Measurements from ENCODE around the gene MMP20. TPM values are rescaled to one million over a fixed set of nuclear protein-coding genes. Genes with fewer than 3 reads are reported as not detected.

The MMP20 gene
- total RNA-seq, 1 donor from 2014 or later: not detected

DNA sequence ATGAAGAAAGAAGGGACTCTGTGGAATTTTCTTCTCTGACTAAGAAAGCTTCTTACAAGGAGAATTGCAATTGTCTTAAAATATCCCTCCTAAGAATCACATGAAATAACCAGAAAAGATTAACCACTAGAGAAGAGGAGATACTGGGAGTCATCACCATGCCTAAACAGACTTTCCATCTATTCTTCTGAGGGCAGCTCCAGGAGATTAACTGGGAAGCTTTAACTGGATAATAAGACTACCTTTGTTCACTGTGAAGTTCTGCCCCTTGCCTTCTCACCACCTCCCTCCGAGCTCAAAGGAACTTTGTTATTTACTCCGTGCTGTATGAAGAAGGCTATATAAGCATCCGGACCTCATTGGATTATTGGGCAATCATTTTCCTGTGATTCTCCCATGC, 70.0 kb downstream of the MMP20 start:
- Mint-ChIP-seq H3K27me3 (ENCODE audit: low read depth) (no peaks in the 10 kb centered on the region), H3K4me3 (no peak overlapping the region), H3K4me1 (no peaks in the 10 kb centered on the region), H3K36me3 (ENCODE audit: low read depth) (no peaks in the 10 kb centered on the region), H3K27ac (ENCODE audit: unreplicated experiment) (no peak overlapping the region), H3K9me3 (peaks cover 2% of the 10 kb centered on the region)
- no peak for DNase-seq (ENCODE audit: low read depth, low spot score)
- TF ChIP-seq, protein P1, sequence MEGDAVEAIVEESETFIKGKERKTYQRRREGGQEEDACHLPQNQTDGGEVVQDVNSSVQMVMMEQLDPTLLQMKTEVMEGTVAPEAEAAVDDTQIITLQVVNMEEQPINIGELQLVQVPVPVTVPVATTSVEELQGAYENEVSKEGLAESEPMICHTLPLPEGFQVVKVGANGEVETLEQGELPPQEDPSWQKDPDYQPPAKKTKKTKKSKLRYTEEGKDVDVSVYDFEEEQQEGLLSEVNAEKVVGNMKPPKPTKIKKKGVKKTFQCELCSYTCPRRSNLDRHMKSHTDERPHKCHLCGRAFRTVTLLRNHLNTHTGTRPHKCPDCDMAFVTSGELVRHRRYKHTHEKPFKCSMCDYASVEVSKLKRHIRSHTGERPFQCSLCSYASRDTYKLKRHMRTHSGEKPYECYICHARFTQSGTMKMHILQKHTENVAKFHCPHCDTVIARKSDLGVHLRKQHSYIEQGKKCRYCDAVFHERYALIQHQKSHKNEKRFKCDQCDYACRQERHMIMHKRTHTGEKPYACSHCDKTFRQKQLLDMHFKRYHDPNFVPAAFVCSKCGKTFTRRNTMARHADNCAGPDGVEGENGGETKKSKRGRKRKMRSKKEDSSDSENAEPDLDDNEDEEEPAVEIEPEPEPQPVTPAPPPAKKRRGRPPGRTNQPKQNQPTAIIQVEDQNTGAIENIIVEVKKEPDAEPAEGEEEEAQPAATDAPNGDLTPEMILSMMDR (conservative IDR thresholded peaks at IDR 0.05): no peak

DNA sequence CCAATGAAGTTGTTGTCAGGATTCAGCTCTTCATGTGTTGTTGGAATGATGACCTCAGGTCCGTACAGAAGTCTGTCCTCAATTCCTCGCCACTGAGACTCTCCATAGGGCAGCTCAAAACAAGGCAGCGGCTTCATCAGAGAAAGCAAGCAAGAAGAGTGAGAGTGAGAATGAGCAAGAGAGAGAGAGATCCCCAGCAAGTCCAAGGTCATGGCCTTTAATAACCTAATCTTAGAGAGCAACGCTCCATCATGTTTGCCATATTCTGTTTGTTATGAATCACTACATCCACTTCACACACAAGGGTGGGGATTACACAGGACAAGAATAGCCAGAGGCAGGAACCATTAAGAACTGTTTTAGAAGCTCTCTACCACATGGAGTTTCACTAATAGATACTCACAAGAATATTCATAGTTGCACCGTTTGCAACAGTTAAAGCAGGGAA, 71.3 kb downstream of the MMP20 start:
- Mint-ChIP-seq H3K4me3 (no peak overlapping the region), H3K27ac (ENCODE audit: unreplicated experiment) (no peak overlapping the region), H3K4me1 (no peaks in the 10 kb centered on the region), H3K36me3 (ENCODE audit: low read depth) (no peaks in the 10 kb centered on the region), H3K9me3 (peaks cover 2% of the 10 kb centered on the region), H3K27me3 (ENCODE audit: low read depth) (no peaks in the 10 kb centered on the region)
- DNase-seq (ENCODE audit: low read depth, low spot score): no peak
- TF ChIP-seq, protein P1 (conservative IDR thresholded peaks at IDR 0.05): no peak

DNA sequence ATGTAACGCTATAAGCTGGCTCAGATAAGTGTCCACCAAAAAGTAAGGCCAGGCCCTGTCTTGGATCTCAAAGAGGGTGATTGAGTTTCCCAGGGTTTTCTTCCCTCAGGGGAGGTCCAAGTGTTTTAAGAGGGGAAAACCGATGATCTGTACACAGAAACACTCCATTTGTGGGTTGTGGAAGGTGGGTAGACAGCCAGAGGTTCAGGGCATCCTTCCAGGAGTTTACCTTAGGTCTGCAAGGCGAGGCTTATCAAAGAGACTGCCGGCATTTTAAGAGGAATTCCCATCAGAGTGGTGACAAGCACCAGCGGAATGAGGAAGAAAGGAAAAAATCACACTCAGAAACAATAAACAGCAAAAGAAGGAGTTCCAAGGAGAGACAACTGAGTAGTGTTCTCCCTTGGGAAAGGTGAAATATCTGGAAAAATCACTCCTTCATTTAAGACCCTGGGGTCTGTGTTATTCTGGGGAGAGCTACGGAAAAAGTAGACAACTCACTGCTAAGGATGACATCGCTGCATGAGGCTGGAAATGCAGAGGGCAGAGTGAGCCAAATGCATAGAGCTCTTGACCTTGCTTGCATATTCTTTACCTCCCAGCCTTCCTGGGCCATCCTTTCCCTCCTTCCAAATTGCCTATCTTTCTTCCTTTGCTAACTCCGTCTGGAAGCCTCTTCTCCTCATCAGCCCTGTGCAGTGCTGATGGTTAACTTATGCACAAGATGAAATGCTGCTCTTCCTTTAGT, 72.5 kb downstream of the MMP20 start:
- no peak overlapping the region for H3K27ac Mint-ChIP-seq (ENCODE audit: unreplicated experiment)
- TF ChIP-seq, protein P1 (conservative IDR thresholded peaks at IDR 0.05): no peak
- no peak for DNase-seq (ENCODE audit: low read depth, low spot score)
- no peaks in the 10 kb centered on the region for H3K27me3 Mint-ChIP-seq (ENCODE audit: low read depth)
- no peaks in the 10 kb centered on the region for H3K4me1 Mint-ChIP-seq
- H3K9me3 Mint-ChIP-seq: peaks cover 2% of the 10 kb centered on the region
- no peak overlapping the region for H3K4me3 Mint-ChIP-seq
- H3K36me3 Mint-ChIP-seq (ENCODE audit: low read depth): no peaks in the 10 kb centered on the region

DNA sequence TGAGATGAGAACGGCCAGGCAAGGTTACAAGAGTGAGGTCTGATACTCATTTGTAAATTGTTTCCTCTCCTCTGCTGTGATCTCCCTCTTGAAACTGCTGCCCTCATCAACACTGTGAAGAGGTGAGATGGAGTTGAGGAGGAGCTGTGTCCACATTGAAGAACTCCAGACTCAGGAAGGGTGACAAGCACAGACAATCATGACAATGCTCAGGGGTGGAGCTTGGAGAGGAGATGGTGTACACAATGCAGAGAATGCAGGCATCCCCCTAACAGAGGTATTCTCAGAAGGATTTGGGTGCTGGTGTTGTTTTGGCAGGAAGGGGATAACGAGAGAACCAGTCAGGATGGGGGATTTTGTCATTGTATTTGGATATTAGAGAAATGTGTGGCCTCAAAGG, 73.1 kb downstream of the MMP20 start:
- Mint-ChIP-seq H3K4me3 (no peak overlapping the region), H3K27ac (ENCODE audit: unreplicated experiment) (no peak overlapping the region), H3K9me3 (peaks cover 2% of the 10 kb centered on the region), H3K27me3 (ENCODE audit: low read depth) (no peaks in the 10 kb centered on the region), H3K36me3 (ENCODE audit: low read depth) (no peaks in the 10 kb centered on the region), H3K4me1 (no peaks in the 10 kb centered on the region)
- no peak for DNase-seq (ENCODE audit: low read depth, low spot score)
- TF ChIP-seq, protein P1 (conservative IDR thresholded peaks at IDR 0.05): no peak

DNA sequence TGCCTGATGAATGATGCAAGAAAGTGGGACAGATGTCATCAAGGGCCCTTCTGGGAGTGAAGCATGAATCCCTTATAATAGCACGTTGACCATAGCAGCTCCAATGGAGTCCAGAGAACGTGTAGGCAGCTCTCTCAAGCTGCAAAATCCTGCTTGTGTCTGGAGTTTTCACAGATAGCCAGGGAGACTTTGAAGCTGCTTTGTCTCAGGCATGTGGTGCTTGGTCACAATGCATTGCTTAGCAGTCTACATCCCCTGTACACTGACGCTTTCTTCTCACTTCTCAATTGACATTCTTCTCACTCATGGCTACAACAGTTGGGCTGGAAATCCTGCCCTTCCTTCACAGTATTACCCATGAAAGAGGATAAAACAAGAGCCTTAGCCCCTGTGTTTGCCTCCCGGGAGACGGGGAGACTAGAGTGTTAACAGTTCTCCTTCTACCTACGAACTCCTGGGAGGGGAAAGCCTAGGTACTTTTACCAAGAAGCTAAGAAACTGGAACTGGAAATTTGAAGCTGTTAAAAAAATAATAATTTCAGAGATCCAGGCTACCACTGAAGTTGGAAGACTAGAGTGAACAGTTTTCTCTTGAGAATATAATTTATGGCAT, 73.9 kb downstream of the MMP20 start:
- TF ChIP-seq, protein P1 (conservative IDR thresholded peaks at IDR 0.05): no peak
- no peaks in the 10 kb centered on the region for H3K27me3 Mint-ChIP-seq (ENCODE audit: low read depth)
- H3K27ac Mint-ChIP-seq (ENCODE audit: unreplicated experiment): no peak overlapping the region
- H3K4me1 Mint-ChIP-seq: no peaks in the 10 kb centered on the region
- H3K9me3 Mint-ChIP-seq: peaks cover 2% of the 10 kb centered on the region
- H3K36me3 Mint-ChIP-seq (ENCODE audit: low read depth): no peaks in the 10 kb centered on the region
- no peak for DNase-seq (ENCODE audit: low read depth, low spot score)
- H3K4me3 Mint-ChIP-seq: no peak overlapping the region

Measured in neural crest cell (in vitro differentiated cells).